Natural killer cell (primary cell): ENCODE measurements around the gene RIMS3. TPM values are rescaled to one million over a fixed set of nuclear protein-coding genes. Genes with fewer than 3 reads are reported as not detected.

ENCODE experiments used
- ATAC-seq, 3 donors: fragments of 150-1000 bp in 2 of 3; fragments of 200-7000 bp in 1 of 3; cut with Tn5 transposase; 1 replicate in 1 of 3; 2 replicates in 2 of 3; pipeline ENCODE4 v1.10.0; 2021; ENCODE audit warnings: mild to moderate bottlenecking in 2 of 3, moderate library complexity in 2 of 3
- DNase-seq, 2 donors: peaks; one replicate each; pipeline versions ENCODE4 v3.0.0 to v3.0.0-alpha.2; 2013 to 2021; ENCODE audit warnings: mixed read lengths in 1 of 2
- H3K27ac ChIP-seq: one replicate; pipeline ENCODE4 v1.5.1; 2013; ENCODE audit warnings: mild to moderate bottlenecking, low read length
- H3K27me3 ChIP-seq: one replicate; pipeline ENCODE4 v1.6.1; 2013; ENCODE audit warnings: low read length; ENCODE audit not compliant: control insufficient read depth, insufficient read depth
- H3K36me3 ChIP-seq: one replicate; pipeline ENCODE4 v1.6.1; 2013; ENCODE audit warnings: low read length; ENCODE audit not compliant: control insufficient read depth, insufficient read depth
- H3K4me1 ChIP-seq: one replicate; pipeline ENCODE4 v1.6.1; 2013; ENCODE audit warnings: low read length; ENCODE audit not compliant: control insufficient read depth, insufficient read depth
- H3K4me3 ChIP-seq: one replicate; pipeline ENCODE4 v1.5.1; 2013; ENCODE audit warnings: low read length
- H3K9me3 ChIP-seq: one replicate; pipeline ENCODE4 v1.6.1; 2013; ENCODE audit warnings: low read length; ENCODE audit not compliant: control insufficient read depth, insufficient read depth
- H3K27ac Mint-ChIP-seq, 2 donors: one replicate each; pipeline ENCODE4 v1.8.0; 2022; ENCODE audit warnings: mild to moderate bottlenecking in 2 of 2, mixed read lengths in 2 of 2, moderate library complexity in 1 of 2
- H3K27me3 Mint-ChIP-seq, 2 donors: one replicate each; pipeline ENCODE4 v1.8.0; 2022; ENCODE audit warnings: low read depth in 2 of 2, mixed read lengths in 2 of 2
- H3K36me3 Mint-ChIP-seq: one replicate; pipeline ENCODE4 v1.8.0; 2022; ENCODE audit warnings: mixed read lengths
- H3K4me1 Mint-ChIP-seq, 2 donors: one replicate each; pipeline ENCODE4 v1.8.0; 2022; ENCODE audit warnings: mixed read lengths in 2 of 2
- H3K4me3 Mint-ChIP-seq: one replicate; pipeline ENCODE4 v1.8.0; 2022; ENCODE audit warnings: mild to moderate bottlenecking, moderate library complexity, mixed read lengths
- H3K9me3 Mint-ChIP-seq, 2 donors: one replicate each; pipeline ENCODE4 v1.8.0; 2022; ENCODE audit warnings: mixed read lengths in 2 of 2
- WGBS: methylation state at CpG from one replicate; pipeline ENCODE4 v1.1.7; 2013; ENCODE audit warnings: missing lambda C conversion rate; ENCODE audit not compliant: insufficient coverage; 5-methylcytosine and 5-hydroxymethylcytosine counted together
- intact Hi-C: fragments of 100-400 bp; cut with micrococcal nuclease; formaldehyde crosslinking; loops from one replicate; pipeline ENCODE4 v1.14.2; 2022
- total RNA-seq, 4 donors: library from RNA; stranded (reverse); fragments of 120-200 nt in 1 of 4; gene quantifications; one replicate each; pipeline versions ENCODE4 v1.2.3 to v1.2.4, GENCODE V29; 2013 to 2022
- TF ChIP-seq, protein P1 (sequence below): fragments of 200-600 bp; IDR thresholded peaks from one replicate; pipeline ENCODE4 v1.8.0; 2022; ENCODE audit warnings: antibody characterized with exemption

The RIMS3 gene
- total RNA-seq, 3 donors from 2014 or later (not counting 1 experiment from before 2014, with no cell fraction given), result 0.56 to 2.1 (median 1.1) TPM

DNA sequence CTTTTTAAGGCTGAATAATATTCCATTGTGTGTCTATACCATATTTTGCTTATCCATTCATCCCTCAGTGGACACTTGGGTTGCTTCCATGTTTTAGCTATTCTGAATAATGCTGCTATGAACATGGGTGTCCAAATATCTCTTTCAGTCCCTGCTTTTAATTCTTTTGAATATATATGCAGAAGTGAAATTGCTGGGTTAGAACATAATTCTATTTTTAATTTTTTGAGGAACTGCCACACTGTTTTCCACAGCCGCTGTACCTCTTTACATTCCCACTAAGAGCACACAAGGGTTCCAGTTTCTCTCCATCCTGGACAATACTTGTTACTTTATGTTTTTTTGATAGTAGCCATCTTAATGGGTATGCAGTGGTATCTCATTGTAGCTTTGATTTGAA lies 65.6 kb downstream of the RIMS3 start:
- TF ChIP-seq, protein P1, sequence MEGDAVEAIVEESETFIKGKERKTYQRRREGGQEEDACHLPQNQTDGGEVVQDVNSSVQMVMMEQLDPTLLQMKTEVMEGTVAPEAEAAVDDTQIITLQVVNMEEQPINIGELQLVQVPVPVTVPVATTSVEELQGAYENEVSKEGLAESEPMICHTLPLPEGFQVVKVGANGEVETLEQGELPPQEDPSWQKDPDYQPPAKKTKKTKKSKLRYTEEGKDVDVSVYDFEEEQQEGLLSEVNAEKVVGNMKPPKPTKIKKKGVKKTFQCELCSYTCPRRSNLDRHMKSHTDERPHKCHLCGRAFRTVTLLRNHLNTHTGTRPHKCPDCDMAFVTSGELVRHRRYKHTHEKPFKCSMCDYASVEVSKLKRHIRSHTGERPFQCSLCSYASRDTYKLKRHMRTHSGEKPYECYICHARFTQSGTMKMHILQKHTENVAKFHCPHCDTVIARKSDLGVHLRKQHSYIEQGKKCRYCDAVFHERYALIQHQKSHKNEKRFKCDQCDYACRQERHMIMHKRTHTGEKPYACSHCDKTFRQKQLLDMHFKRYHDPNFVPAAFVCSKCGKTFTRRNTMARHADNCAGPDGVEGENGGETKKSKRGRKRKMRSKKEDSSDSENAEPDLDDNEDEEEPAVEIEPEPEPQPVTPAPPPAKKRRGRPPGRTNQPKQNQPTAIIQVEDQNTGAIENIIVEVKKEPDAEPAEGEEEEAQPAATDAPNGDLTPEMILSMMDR, result no peak
- no peak overlapping the region for H3K27ac Mint-ChIP-seq
- H3K27me3 ChIP-seq, result no peaks in the 10 kb centered on the region
- no peaks in the 10 kb centered on the region for H3K36me3 Mint-ChIP-seq
- H3K4me1 Mint-ChIP-seq, result no peaks in the 10 kb centered on the region
- H3K4me3 Mint-ChIP-seq, result no peak overlapping the region
- intact Hi-C loops, result no loop called here
- H3K4me3 ChIP-seq, result no peak overlapping the region
- H3K27me3 Mint-ChIP-seq, result peaks cover 4 to 8% of the 10 kb centered on the region in 2 donors
- ATAC-seq (no peak), DNase-seq (no peak)
- no peaks in the 10 kb centered on the region for H3K9me3 ChIP-seq
- no peaks in the 10 kb centered on the region for H3K9me3 Mint-ChIP-seq
- no peak overlapping the region for H3K27ac ChIP-seq
- no CpG with 5 or more reads among the region's 1 CpG for WGBS
- no peaks in the 10 kb centered on the region for H3K4me1 ChIP-seq
- no peaks in the 10 kb centered on the region for H3K36me3 ChIP-seq

DNA sequence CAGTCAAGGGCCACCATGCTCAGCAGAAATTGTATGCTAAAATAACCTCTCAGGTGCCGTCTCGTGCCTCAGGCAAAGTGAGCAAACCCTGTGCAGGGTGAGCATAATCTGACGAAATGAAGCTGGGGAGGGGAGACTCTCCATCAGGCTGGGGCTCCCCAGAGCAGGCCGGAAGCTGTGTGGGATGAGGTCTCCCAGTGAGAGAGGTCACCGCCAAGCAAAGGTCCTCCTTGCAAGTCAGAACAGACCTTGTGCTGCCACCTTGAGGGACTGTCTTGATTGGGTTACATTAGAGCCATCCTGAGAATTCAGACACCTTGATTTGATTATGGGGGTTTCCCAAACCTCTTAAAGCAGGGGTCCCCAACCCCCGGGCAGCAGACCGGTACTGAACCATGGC lies 69.9 kb downstream of the RIMS3 start:
- no peak overlapping the region for H3K27ac ChIP-seq
- peaks cover 15 to 16% of the 10 kb centered on the region in 2 donors for H3K4me1 Mint-ChIP-seq
- no peaks in the 10 kb centered on the region for H3K9me3 ChIP-seq
- H3K36me3 Mint-ChIP-seq, result no peaks in the 10 kb centered on the region
- no peak overlapping the region for H3K4me3 ChIP-seq
- intact Hi-C loops, result no loop called here
- no peaks in the 10 kb centered on the region for H3K27me3 ChIP-seq
- DNase-seq (no peak), ATAC-seq (no peak)
- H3K36me3 ChIP-seq, result no peaks in the 10 kb centered on the region
- H3K27ac Mint-ChIP-seq, result no peak overlapping the region
- no peaks in the 10 kb centered on the region for H3K4me1 ChIP-seq
- TF ChIP-seq, protein P1, result no peak
- H3K27me3 Mint-ChIP-seq, result peaks cover 0 to 3% of the 10 kb centered on the region in 2 donors
- WGBS, result 77% methylated on average over 7 of the region's 7 CpGs
- no peaks in the 10 kb centered on the region for H3K9me3 Mint-ChIP-seq
- H3K4me3 Mint-ChIP-seq, result no peak overlapping the region

DNA sequence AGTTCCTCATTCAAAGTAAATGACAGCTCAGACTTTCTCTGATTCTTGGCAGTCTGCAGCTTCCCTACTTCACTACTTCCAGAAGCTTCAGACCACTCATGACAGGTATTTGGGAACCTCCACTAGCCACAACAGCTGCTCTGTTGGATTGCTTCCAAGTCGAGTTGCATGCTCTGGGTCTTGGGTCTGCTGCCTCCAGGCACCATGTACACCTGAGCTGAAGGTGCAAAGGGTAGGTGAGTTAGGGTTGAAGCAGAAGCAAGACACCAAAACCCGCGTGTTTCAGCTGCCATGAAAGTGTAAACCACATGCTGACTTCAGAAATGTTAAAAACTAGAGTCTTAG lies 71.3 kb downstream of the RIMS3 start:
- Histone ChIP-seq H3K36me3 (no peaks in the 10 kb centered on the region), H3K4me1 (no peaks in the 10 kb centered on the region), H3K4me3 (no peak overlapping the region), H3K27ac (no peak overlapping the region), H3K27me3 (no peaks in the 10 kb centered on the region), H3K9me3 (no peaks in the 10 kb centered on the region)
- no peak overlapping the region for H3K4me3 Mint-ChIP-seq
- H3K4me1 Mint-ChIP-seq, result peaks cover 15 to 16% of the 10 kb centered on the region in 2 donors
- intact Hi-C loops, result no loop called here
- no peak for ATAC-seq
- H3K9me3 Mint-ChIP-seq, result no peaks in the 10 kb centered on the region
- DNase-seq, result no peak
- 41% methylated on average over 3 of the region's 3 CpGs for WGBS
- H3K27ac Mint-ChIP-seq, result no peak overlapping the region
- TF ChIP-seq, protein P1, result no peak
- peaks cover 0 to 3% of the 10 kb centered on the region in 2 donors for H3K27me3 Mint-ChIP-seq
- H3K36me3 Mint-ChIP-seq, result no peaks in the 10 kb centered on the region

DNA sequence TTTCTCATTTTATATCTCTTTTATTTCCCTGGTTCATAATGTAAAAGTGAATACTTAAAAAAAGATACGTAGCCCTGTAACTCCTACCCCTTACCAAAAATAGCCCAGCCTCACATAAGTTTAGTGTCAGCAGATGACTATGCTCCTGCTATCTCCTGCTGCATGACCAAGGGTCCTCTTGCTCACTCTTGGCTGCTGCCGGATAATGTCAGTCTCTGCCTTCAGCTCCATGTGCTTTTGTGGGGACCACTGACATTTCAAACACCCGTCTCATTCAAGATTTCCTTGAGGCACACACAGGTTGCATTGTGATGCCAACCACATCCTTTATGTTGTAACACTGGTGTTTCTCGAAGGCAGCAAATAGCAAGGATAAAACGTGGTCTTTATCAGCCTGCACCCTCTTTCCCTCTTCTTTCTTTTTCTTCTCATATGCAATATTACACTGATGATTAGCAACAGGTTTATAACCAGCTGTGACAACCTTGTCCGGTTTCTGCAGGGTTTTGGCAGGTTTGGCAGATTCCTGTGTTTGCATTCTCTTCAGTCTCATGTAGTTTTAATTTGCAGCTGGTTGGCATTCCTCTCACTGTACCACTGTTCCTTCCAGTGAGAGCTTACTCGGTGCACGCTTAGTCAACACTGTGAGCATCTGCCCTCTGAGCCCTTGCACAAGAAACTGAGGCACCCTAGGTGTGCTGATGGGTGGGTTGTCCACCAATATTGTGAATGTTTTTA lies 71.9 kb downstream of the RIMS3 start:
- H3K27ac Mint-ChIP-seq, result no peak overlapping the region
- ATAC-seq (no peak), DNase-seq (no peak)
- Histone ChIP-seq H3K4me1 (no peaks in the 10 kb centered on the region), H3K27ac (no peak overlapping the region), H3K27me3 (no peaks in the 10 kb centered on the region), H3K36me3 (no peaks in the 10 kb centered on the region), H3K4me3 (no peak overlapping the region), H3K9me3 (no peaks in the 10 kb centered on the region)
- no peaks in the 10 kb centered on the region for H3K9me3 Mint-ChIP-seq
- 20% methylated on average over 8 of the region's 8 CpGs for WGBS
- TF ChIP-seq, protein P1, result no peak
- intact Hi-C loops, result no loop called here
- H3K4me3 Mint-ChIP-seq, result no peak overlapping the region
- H3K27me3 Mint-ChIP-seq, result peaks cover 0 to 3% of the 10 kb centered on the region in 2 donors
- H3K36me3 Mint-ChIP-seq, result no peaks in the 10 kb centered on the region
- H3K4me1 Mint-ChIP-seq, result peaks cover 15 to 16% of the 10 kb centered on the region in 2 donors
